ENCODE data around the gene POU2AF3.

Gene POU2AF3

GRCh38 chr11:111352231-111352746 lies 53.9 kb downstream of the POU2AF3 start:
- DNase-seq (ENCODE audit: low read depth in 2 of 3, low spot score in 1 of 3): no peak

GRCh38 chr11:111352935-111353710 lies 54.8 kb downstream of the POU2AF3 start:
- DNase-seq (ENCODE audit: low read depth in 2 of 3, low spot score in 1 of 3): no peak

GRCh38 chr11:111353776-111354600 lies 55.6 kb downstream of the POU2AF3 start:
- no peak for DNase-seq (ENCODE audit: low read depth in 2 of 3, low spot score in 1 of 3)

- DNase-seq (ENCODE audit: low read depth in 2 of 3, low spot score in 1 of 3): no peak
Measured at GRCh38 chr11:111354601-111354891, 56.2 kb downstream of the POU2AF3 start.

- DNase-seq (ENCODE audit: low read depth in 2 of 3, low spot score in 1 of 3): no peak
Measured at GRCh38 chr11:111355101-111355500, 56.8 kb downstream of the POU2AF3 start.

GRCh38 chr11:111355956-111356659 lies 57.8 kb downstream of the POU2AF3 start:
- no peak for DNase-seq (ENCODE audit: low read depth in 2 of 3, low spot score in 1 of 3)

- DNase-seq (ENCODE audit: low read depth in 2 of 3, low spot score in 1 of 3): no peak
Measured at GRCh38 chr11:111356660-111357048, 58.3 kb downstream of the POU2AF3 start.

GRCh38 chr11:111357150-111358037 lies 59.0 kb downstream of the POU2AF3 start:
- no peak for DNase-seq (ENCODE audit: low read depth in 2 of 3, low spot score in 1 of 3)

Measured in stimulated activated CD4-positive, alpha-beta T cell treated with anti-CD3 and anti-CD28 coated beads, Interleukin-12 subunit alpha, Interleukin-12 subunit beta, amount 100 ng/mL, for 48 hours (primary cell).